Activated CD8-positive, alpha-beta memory T cell treated with anti-CD3 and anti-CD28 coated beads, Interleukin-2, amount 50 U/mL, for 1 hour (primary cell): ENCODE results near the gene FLOT2.
A peak's percentile ranks its signal among the peaks of the same experiment; 100 is the strongest.
"Not testable (repeated sequence)": the region's sequence is repeated elsewhere in the genome, so short reads cannot be mapped to it uniquely, and the experiment has no call there.

Source experiments
- DNase-seq: peaks from one replicate; pipeline ENCODE4 v3.0.0-alpha.2; 2020; ENCODE audit errors: extremely low read depth

Gene FLOT2

DNA sequence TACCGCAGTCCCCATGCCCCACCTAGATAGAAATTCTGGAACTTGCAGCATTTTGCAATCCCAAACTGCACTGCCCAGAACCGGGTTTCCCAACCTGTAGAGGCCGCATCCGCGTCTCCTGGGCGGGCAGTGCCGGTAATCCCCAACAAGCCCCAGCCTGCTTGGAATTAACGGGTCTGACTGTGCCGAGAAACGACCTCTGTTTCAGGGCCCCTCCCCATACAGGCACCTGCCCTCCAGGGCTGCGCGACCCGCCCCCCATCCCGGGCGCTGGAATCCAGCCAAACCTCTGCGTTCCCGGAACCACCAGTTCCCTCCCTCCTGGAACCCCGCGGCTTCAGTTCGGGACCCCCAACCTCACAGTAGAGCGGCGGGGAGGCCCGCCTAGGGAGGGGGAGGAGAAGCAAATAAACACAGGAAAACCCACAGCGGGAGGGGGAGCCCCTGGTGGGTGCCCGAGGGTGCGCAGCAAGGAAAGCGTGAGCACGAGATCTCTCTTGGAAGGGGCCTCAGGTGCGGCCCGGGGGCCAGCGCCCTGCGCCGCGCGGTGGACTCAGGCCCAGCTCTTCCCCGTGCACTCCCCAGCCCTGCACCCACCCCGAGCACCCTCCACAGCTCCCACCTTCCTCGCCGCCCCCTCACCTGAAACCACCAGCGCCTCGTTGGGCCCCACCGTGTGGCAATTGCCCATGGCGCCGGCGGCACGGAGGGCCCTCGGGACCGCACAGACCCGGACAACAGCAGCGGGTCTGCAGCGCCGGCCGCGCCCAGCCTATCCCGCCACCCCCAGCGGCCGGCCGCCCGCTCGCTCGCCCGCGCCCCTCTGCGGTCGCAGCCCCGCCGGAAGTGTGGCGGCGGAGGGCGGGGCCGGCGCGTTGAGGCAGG, at the start of gene FLOT2:
Gene FLOT2 (minus strand): TSS at position 850 of the 885 bp plus-strand sequence. CDS start 159 bp downstream, at position 691.
- DNase-seq = peak; percentile 24

GRCh38 chr17:28946239-28946638, 48.7 kb upstream of the FLOT2 start:
- no peak for DNase-seq

- no peak for DNase-seq
Measured at GRCh38 chr17:28944862-28945741, 47.6 kb upstream of the FLOT2 start.

DNA sequence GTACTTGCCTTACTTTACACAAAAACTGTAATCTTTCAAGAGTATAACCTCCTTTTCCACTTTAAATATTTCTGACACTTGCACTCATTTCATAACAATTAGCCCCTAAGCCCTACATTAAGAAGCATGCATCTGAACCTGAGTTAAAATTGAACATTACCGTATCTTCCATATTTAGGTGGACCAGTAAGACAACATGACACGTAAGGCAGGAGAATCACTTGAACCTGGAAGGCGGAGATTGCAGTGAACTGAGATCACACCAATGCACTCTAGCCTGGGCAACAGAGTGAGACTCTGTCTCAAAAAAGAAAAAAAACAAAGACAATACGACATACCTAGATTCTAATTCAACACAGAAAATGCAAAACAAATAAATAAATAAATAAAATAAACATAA, 46.8 kb upstream of the FLOT2 start:
- no peak for DNase-seq

DNA sequence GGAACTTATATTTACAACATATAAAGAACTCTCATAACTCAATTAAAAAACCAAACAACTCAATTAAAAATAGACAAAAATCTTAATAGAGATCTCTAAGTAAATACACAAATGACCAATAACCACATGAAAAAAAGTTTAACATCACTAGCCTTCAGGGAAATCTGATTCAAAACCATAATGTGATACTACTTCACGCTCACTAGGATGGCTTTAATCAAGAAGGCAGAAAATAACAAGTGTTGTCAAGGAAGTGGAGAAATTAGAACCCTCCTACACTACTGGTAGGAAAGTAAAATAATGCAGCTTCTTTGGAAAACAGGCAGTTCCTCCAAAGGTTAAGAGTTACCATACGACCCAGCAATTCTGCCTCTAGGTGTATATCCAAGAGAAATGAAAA, 45.4 kb upstream of the FLOT2 start:
- no peak for DNase-seq

DNA sequence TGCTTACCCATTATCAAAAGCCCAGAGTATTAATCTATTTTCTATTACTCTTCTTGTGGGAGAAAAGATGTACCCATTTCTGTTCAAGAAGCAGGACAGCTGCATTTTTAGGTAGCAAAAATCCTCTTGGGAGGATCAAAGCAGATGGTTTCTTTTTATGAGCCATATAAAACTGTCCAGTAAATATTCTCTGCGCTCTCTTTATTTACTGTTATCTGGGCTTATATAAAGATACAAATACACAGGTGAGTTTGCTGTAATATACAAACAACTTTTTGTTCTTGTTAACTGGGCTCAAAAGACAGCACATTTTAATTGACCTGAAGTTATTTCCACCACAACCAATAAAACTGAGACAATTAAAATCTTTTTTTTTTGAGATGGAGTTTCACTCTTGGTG, 43.7 kb upstream of the FLOT2 start:
- DNase-seq = no peak

DNA sequence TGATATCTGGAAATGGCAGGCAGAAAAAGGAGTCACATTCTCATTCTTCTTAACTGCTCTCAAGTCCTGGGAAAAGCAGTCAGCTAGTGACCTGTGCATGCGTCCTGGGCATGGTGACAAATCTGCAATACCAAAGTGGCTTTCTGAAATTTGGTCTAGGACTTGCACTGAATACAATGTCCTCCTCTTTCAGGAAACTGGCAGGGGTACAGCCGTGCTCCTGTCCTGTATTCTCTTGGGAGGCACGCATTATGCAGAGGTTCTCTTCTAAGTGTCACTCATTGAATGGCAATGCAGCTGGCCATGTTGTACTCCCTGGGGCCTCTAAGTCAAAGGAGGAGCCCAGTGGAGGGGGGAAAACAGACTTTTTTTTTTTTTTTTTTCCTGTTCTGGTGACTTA, 43.1 kb upstream of the FLOT2 start:
- no peak for DNase-seq

- no peak for DNase-seq
Measured at GRCh38 chr17:28940142-28940541, 42.6 kb upstream of the FLOT2 start.

DNA sequence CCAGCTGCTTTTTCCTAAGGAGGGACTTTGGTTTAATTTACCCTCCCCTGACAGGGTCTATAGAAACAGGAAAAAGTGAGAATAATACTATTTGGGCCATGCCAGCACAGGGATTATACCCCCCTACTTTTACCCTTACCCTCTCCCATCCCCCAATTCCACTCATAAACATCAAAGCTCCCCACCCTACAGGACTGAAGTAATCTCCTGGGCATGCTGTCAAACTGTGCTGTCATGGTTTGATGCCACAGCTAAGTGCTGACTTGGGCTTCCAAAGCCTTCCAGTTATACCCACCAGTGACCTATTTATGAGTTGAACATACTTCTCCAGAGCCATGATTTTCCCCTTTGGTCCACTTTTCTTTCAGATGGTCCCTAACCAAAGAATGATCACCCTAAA, 41.0 kb upstream of the FLOT2 start:
- no peak for DNase-seq

DNA sequence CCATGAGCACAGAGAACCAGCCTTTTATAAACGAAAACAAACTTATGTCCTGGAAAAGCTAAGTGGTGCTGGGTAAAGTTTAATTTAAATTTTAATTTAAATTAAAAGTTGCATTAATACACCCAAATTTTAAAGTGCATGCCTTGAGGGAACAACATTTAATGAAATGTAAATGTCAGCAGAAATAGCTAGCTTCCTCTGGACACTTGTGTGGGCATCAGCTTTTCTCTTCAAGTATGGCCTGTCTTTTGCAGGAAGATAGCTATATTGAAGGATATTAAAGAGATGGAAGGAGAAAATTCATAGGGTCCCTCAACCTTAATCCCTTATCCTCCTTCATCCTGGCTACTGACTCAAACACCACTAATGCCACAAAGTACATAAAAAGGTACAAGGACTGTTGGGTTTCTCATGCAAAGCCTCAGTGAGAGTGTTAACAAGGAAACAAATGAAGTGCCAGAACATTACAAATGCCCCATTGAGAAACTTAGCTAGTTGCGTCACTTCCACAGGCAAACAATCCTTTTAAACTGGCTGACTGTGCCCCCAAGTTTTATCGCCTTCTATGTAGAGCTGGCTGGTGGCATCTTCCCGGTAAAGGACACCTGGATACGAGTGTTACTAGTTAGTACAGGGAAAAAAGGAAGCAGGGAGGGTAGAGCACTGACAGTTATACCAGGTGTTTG, 39.7 kb upstream of the FLOT2 start:
- no peak for DNase-seq

- no peak for DNase-seq
Measured at GRCh38 chr17:28935744-28936460, 38.4 kb upstream of the FLOT2 start.

GRCh38 chr17:28934508-28934907, 37.0 kb upstream of the FLOT2 start:
- not testable (repeated sequence) for DNase-seq

GRCh38 chr17:28929787-28930186, 32.3 kb upstream of the FLOT2 start:
- DNase-seq = no peak

- no peak for DNase-seq
Measured at GRCh38 chr17:28928061-28928460, 30.5 kb upstream of the FLOT2 start.

DNA sequence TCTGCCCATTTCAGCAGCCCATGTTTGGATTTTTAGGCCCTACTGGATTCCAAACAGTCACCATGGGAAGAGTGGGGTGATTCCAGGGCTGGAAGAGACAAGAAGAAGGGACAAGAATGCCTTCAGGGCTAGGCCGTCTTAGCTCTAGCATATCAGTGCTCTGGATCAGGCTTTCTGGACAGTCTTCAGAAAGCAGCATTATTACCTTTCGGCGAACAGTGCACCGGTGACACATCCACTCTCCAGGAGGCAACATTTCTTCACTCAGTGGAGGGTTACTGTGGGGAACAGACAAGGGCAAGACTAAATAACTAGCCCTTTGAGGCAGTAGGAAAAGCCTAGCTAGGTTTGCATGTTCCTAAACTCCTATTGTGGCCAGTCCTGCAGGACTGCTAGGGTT, 29.3 kb upstream of the FLOT2 start:
- no peak for DNase-seq

DNA sequence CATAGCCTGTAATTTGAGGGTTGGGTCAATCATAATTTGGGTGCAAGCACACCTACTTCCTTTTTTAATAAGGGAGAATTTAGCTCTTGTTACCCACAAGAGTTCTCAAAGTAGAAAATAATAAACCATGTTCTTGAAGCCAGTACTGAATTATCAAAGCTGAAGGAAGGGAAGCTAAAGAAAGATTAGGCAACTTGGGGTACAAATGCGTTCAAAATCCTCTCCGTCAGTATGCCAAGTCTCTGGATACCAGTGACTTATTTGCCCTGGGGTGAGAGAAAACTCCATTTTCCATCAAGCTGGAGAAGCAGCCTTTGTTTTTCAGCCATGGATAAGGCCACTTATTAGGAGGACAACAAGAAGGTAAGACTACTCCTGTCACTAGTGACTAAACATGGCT, 28.8 kb upstream of the FLOT2 start:
- no peak for DNase-seq

- peak; percentile 57 for DNase-seq
Measured at GRCh38 chr17:28925912-28926365, 28.4 kb upstream of the FLOT2 start.

DNA sequence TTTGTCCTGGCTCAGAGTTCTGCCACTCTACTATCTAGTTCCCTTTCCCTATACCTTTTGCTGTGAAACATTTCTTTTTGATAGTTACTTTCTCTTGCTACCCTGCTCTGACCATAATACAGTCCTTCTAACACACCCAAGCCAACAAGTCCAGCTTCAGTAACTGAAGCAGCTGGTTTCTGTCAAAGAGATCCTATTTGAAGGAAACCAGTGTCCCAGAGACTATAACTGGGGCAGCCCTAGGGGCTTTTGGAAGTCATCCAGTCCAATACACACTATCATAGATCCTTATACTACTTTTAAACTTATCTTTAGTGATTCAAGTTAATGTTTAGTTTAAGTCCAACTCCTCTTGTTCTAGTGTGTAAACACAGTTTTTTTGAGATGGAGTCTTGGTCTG, 22.7 kb upstream of the FLOT2 start:
- no peak for DNase-seq

DNA sequence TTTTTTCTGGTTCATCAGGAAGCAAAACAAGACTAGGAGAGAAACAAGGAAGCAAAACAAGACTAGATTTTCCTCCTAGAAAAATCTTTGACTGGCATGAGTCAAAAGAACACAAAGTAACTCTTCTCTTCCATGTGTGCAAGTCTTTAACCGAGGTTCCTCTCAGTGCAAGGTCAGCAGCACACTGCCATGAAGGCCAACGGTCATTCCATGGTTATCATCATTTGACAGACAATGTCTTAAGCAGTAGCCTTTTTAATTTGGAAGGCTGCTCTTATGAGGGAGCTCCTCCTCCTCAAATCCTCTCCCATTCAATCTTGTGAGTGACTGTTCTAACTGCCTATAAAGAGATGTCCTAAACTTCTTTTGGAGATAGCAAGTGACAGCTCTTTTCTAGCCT, 20.8 kb upstream of the FLOT2 start:
- no peak for DNase-seq

DNA sequence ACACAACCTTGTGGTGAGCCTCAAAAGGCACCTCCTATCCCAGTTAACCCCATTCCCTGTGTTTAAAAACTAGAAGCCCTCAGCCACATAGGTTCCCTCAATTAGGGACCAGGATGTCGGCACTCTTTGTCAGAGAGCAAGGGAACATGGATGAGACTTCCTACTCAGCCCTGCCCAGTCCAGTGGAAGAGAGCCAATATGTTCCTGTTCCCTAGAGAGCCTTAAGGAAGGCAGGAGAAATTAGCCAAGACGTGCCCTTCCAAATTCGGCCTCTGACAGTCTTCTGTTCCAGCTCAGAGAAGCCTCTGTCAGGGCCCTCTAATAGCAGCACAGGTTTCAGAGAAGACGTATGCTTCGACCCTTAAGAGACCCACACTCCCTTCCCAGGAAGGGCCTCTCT, 19.9 kb upstream of the FLOT2 start:
- no peak for DNase-seq

DNA sequence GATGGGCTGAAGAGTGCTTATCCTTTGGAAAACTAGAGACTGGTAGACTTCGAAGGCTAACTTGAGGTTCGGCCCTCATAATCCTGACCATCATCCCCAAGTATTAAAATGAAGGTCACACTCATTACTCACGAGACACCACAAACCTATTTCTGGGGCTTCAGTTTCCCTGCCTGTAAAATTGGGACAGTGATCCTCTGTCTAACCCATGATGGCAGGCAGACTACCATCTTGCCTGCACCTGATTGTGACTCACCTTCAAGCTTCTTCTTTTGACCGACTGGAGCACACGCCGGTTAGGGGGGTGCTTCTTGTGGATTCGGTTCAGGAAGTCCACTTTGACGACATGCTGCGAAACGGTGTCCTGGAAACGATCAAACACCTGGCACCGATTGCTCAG, 19.5 kb upstream of the FLOT2 start:
- no peak for DNase-seq
